Measurements from ENCODE around the gene RPRD1B. TPM values are rescaled to one million over a fixed set of nuclear protein-coding genes. Genes with fewer than 3 reads are reported as not detected.

RPRD1B gene
- polyA plus RNA-seq, 1 of the 3 experiments (the other 2 are of a cell fraction), result 11.8 TPM

- no peak for TF ChIP-seq ELF1 (IDR thresholded peaks at IDR 0.05)
- TF ChIP-seq, protein P1, sequence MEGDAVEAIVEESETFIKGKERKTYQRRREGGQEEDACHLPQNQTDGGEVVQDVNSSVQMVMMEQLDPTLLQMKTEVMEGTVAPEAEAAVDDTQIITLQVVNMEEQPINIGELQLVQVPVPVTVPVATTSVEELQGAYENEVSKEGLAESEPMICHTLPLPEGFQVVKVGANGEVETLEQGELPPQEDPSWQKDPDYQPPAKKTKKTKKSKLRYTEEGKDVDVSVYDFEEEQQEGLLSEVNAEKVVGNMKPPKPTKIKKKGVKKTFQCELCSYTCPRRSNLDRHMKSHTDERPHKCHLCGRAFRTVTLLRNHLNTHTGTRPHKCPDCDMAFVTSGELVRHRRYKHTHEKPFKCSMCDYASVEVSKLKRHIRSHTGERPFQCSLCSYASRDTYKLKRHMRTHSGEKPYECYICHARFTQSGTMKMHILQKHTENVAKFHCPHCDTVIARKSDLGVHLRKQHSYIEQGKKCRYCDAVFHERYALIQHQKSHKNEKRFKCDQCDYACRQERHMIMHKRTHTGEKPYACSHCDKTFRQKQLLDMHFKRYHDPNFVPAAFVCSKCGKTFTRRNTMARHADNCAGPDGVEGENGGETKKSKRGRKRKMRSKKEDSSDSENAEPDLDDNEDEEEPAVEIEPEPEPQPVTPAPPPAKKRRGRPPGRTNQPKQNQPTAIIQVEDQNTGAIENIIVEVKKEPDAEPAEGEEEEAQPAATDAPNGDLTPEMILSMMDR (IDR thresholded peaks at IDR 0.05), result no peak
- TF ChIP-seq SIN3A (IDR thresholded peaks at IDR 0.05; ENCODE audit: borderline replicate concordance, low read depth, low read length), result no peak
- TF ChIP-seq TAF1 (IDR thresholded peaks at IDR 0.05; ENCODE audit: borderline replicate concordance, low read depth, low read length), result no peak
- no peak for TF ChIP-seq RFX5 (IDR thresholded peaks at IDR 0.05; ENCODE audit: low read length)
- TF ChIP-seq EP300 (IDR thresholded peaks at IDR 0.05; ENCODE audit: borderline replicate concordance in 1 of 2, low read depth in 1 of 2, low read length in 1 of 2), result no peak
- TF ChIP-seq GATA2 (CRISPR knock-in tag; IDR thresholded peaks at IDR 0.05), result no peak
- TF ChIP-seq, protein P2, sequence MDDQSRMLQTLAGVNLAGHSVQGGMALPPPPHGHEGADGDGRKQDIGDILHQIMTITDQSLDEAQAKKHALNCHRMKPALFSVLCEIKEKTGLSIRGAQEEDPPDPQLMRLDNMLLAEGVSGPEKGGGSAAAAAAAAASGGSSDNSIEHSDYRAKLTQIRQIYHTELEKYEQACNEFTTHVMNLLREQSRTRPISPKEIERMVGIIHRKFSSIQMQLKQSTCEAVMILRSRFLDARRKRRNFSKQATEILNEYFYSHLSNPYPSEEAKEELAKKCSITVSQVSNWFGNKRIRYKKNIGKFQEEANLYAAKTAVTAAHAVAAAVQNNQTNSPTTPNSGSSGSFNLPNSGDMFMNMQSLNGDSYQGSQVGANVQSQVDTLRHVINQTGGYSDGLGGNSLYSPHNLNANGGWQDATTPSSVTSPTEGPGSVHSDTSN (IDR thresholded peaks at IDR 0.05), result no peak
- TF ChIP-seq CHD2 (IDR thresholded peaks at IDR 0.05; ENCODE audit: low read length, partially characterized antibody), result no peak
- no peak for TF ChIP-seq POLR2AphosphoS5 (IDR thresholded peaks at IDR 0.05; ENCODE audit: low read depth, low read length)
- no peak for TF ChIP-seq NFIC (IDR thresholded peaks at IDR 0.05; ENCODE audit: borderline replicate concordance)
- TF ChIP-seq GABPA (IDR thresholded peaks at IDR 0.05; ENCODE audit: low read depth), result no peak
- TF ChIP-seq, protein P3, sequence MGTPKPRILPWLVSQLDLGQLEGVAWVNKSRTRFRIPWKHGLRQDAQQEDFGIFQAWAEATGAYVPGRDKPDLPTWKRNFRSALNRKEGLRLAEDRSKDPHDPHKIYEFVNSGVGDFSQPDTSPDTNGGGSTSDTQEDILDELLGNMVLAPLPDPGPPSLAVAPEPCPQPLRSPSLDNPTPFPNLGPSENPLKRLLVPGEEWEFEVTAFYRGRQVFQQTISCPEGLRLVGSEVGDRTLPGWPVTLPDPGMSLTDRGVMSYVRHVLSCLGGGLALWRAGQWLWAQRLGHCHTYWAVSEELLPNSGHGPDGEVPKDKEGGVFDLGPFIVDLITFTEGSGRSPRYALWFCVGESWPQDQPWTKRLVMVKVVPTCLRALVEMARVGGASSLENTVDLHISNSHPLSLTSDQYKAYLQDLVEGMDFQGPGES (IDR thresholded peaks at IDR 0.05; ENCODE audit: low read depth, low read length), result no peak
- no peak for TF ChIP-seq FOXJ3 (CRISPR knock-in tag; IDR thresholded peaks at IDR 0.05)
- Histone ChIP-seq H3K9me2 (no peaks in the 10 kb centered on the region), H2AFZ (ENCODE audit: low read depth) (no peak overlapping the region), H3K4me1 (ENCODE audit: control insufficient read depth in 1 of 2, insufficient read depth in 2 of 2, low read depth in 1 of 2, low read length in 1 of 2) (peaks cover 15 to 18% of the 10 kb centered on the region in 2 experiments; a peak in 3 of 4 replicates), H3F3A (replicated peaks; ENCODE audit: insufficient read depth) (peaks cover 25% of the 10 kb centered on the region), H3K4me2 (no peak overlapping the region), H3K9me3 (no peaks in the 10 kb centered on the region), H3K36me3 (replicated peaks in 1 of 2; ENCODE audit: control insufficient read depth in 1 of 2, insufficient read depth in 2 of 2, low read length in 1 of 2) (peaks cover 16 to 48% of the 10 kb centered on the region in 2 experiments), H3K27me3 (ENCODE audit: insufficient read depth) (no peaks in the 10 kb centered on the region), H3K4me3 (ENCODE audit: low read depth in 2 of 2, low read length in 1 of 2) (no peak overlapping the region), H3K79me2 (ENCODE audit: insufficient read depth) (peaks cover 22% of the 10 kb centered on the region; the same call in 1 of the 2 replicates), H3K27ac (ENCODE audit: low read depth in 2 of 2, low read length in 1 of 2) (no peak overlapping the region; a peak in 1 of 4 replicates), H4K20me1 (ENCODE audit: insufficient read depth) (peaks cover 6% of the 10 kb centered on the region; the same call in 1 of the 2 replicates), H3K9ac (no peak overlapping the region)
- ChIA-PET POLR2A (no interaction called here), CTCF (interaction anchor here (1.1 to 5.4 kb wide), 3 partner anchors 11 to 440 kb away, joined by 3 to 24 read pairs (median 20); no protein-coding TSS in a partner anchor)
- WGBS (ENCODE audit: low lambda C conversion rate), result 87% methylated on average over 1 of the region's 1 CpG
- no peak for DNase-seq
These were observed 29.1 kb upstream of the RPRD1B start for GRCh38 chr20:38004416-38004815.
